SU-DHL-6 (cell line): Measurements from ENCODE around the gene LRRC28.

Experiments used
- H2AFZ ChIP-seq: fragments of 200-600 bp; sonication (generic); 2 replicates; pipeline ENCODE4 v1.6.1; 2014; ENCODE audit warnings: low read depth, mild to moderate bottlenecking, moderate library complexity, mixed read lengths, antibody characterized with exemption, low read length; ENCODE audit not compliant: severe bottlenecking
- H3F3A ChIP-seq: fragments of 200-600 bp; shearing (Covaris generic); 2 replicates; pipeline ENCODE4 v1.6.0; 2016; ENCODE audit warnings: antibody characterized with exemption, mild to moderate bottlenecking; ENCODE audit not compliant: insufficient read depth
- H3K27ac ChIP-seq: fragments of 200-600 bp; sonication (generic); 2 replicates; pipeline ENCODE4 v1.5.1; 2016; ENCODE audit warnings: low read depth, mild to moderate bottlenecking, low read length, moderate library complexity, mixed read lengths
- H3K27me3 ChIP-seq: fragments of 200-600 bp; sonication (generic), shearing (Covaris generic); 2 replicates; pipeline ENCODE4 v1.6.0; 2014; ENCODE audit warnings: mild to moderate bottlenecking, low read length
- H3K36me3 ChIP-seq: fragments of 200-600 bp; sonication (generic); 2 replicates; pipeline ENCODE4 v1.6.1; 2014; ENCODE audit warnings: mild to moderate bottlenecking, low read length, mixed read lengths
- H3K4me2 ChIP-seq: fragments of 300-600, 200-600 bp; shearing (Covaris generic), sonication (generic); 2 replicates; pipeline ENCODE4 v1.6.0; 2014; ENCODE audit warnings: low read length, low read depth, mild to moderate bottlenecking; ENCODE audit not compliant: poor library complexity, severe bottlenecking
- H3K4me3 ChIP-seq: fragments of 200-600 bp; sonication (generic); 2 replicates; pipeline ENCODE4 v1.5.1; 2014; ENCODE audit warnings: antibody characterized with exemption, low read length, mild to moderate bottlenecking, mixed read lengths; ENCODE audit not compliant: insufficient read depth, poor library complexity, severe bottlenecking
- H3K79me2 ChIP-seq: fragments of 200-600 bp; sonication (generic); 2 replicates; pipeline ENCODE4 v1.6.1; 2014; ENCODE audit warnings: mild to moderate bottlenecking, low read length, moderate library complexity; ENCODE audit not compliant: insufficient read depth
- H3K9ac ChIP-seq: fragments of 200-600 bp; sonication (generic); 2 replicates; pipeline ENCODE4 v1.7.0; 2014; ENCODE audit warnings: mild to moderate bottlenecking, low read length
- H3K9me2 ChIP-seq: fragments of 200-600 bp; sonication (generic); replicated peaks from 2 replicates; pipeline ENCODE4 v1.6.1; 2014; ENCODE audit warnings: low read length; ENCODE audit not compliant: insufficient read depth
- H3K9me3 ChIP-seq: fragments of 200-600 bp; sonication (generic); 2 replicates; pipeline ENCODE4 v1.6.1; 2014; ENCODE audit warnings: low read length, mixed read lengths; ENCODE audit not compliant: insufficient read depth
- H4K20me1 ChIP-seq: fragments of 200-600 bp; sonication (generic); 2 replicates; pipeline ENCODE4 v1.6.1; 2014; ENCODE audit warnings: low read depth, mild to moderate bottlenecking, antibody characterized with exemption, low read length, moderate library complexity, mixed read lengths
- EZH2phosphoT487 ChIP-seq: fragments of 200-600 bp; sonication (generic), shearing (Covaris generic); conservative IDR thresholded peaks from 2 replicates; pipeline ENCODE4 v1.6.1; 2018; ENCODE audit warnings: mild to moderate bottlenecking, antibody characterized with exemption, low read length, moderate library complexity, mixed read lengths
- TF ChIP-seq, protein P1 (sequence below): fragments of 200-600 bp; sonication (generic); IDR thresholded peaks from one replicate; pipeline ENCODE4 v1.5.1; 2017; ENCODE audit warnings: antibody characterized with exemption, mild to moderate bottlenecking, low read length, moderate library complexity; ENCODE audit not compliant: insufficient read depth, poor library complexity, severe bottlenecking

LRRC28 gene

DNA sequence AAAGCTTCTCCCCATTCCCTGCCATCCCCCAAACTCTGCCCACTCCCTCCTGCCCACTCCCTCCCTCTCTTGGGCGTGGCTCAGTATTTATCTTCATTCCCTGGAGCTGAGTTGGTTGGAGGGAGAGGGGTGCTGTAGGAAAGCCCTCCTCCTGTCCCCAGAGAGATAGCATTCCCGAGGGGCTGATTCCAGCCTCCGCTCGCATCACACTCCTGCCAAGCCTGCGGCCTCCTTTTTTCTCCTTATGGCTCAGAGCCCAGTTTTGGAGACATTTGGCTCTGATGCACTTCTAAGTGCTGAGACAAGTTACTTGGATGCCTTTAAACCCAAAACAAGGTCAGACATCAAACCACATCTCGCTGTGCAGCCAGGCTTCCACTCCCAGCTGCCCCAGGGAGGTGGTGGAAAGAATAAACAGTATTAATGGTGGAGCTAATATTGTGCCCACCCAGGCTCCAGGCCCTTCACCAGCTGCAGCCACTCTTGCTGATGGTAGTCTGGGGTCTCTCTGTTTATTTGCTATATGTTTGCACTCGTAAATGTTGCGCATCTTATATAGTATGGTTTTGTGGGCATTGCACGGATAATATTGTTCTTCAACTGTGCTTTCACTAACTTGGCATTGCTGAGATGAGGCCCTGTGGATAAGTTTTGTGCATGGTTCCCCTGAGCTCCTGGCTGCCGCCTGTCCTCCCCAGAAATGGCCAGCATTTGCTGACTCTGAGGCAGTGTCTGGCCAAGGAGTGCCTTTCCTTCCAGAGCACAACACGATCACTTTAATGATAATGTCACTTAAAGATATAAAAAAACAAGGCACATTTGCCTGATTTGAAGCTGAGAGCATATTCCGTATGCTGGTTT lies 157.2 kb downstream of the LRRC28 start:
- Histone ChIP-seq H3K9ac (no peak overlapping the region), H2AFZ (no peak overlapping the region), H3K4me3 (no peak overlapping the region), H3K27me3 (no peaks in the 10 kb centered on the region), H3K27ac (no peak overlapping the region), H3K9me2 (no peaks in the 10 kb centered on the region), H3K79me2 (no peaks in the 10 kb centered on the region), H3K4me2 (no peak overlapping the region), H3F3A (no peaks in the 10 kb centered on the region), H4K20me1 (no peaks in the 10 kb centered on the region), H3K36me3 (no peaks in the 10 kb centered on the region), H3K9me3 (no peaks in the 10 kb centered on the region)
- TF ChIP-seq, protein P1, sequence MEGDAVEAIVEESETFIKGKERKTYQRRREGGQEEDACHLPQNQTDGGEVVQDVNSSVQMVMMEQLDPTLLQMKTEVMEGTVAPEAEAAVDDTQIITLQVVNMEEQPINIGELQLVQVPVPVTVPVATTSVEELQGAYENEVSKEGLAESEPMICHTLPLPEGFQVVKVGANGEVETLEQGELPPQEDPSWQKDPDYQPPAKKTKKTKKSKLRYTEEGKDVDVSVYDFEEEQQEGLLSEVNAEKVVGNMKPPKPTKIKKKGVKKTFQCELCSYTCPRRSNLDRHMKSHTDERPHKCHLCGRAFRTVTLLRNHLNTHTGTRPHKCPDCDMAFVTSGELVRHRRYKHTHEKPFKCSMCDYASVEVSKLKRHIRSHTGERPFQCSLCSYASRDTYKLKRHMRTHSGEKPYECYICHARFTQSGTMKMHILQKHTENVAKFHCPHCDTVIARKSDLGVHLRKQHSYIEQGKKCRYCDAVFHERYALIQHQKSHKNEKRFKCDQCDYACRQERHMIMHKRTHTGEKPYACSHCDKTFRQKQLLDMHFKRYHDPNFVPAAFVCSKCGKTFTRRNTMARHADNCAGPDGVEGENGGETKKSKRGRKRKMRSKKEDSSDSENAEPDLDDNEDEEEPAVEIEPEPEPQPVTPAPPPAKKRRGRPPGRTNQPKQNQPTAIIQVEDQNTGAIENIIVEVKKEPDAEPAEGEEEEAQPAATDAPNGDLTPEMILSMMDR = no peak
- TF ChIP-seq EZH2phosphoT487 = no peak

DNA sequence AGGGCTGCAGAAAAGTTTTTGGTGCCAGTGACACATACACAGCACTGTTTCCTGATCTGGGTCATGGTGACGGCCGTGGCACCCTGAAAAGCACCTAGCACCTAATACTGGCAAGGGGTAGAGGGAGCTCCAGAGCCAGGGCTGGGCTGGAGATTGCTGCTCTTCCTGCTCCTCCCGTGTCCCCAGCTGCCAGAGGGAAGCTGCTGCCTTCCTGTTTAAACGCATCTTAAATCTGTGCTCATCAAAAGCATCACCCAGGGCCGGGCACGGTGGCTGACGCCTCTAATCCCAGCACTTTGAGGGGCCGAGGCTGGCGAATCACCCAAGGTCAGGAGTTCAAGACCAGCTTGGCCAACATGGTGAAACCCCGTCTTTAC lies 157.8 kb downstream of the LRRC28 start:
- Histone ChIP-seq H3K27ac (no peak overlapping the region), H3K4me2 (no peak overlapping the region)
- TF ChIP-seq, protein P1 = no peak
- no peak for TF ChIP-seq EZH2phosphoT487

DNA sequence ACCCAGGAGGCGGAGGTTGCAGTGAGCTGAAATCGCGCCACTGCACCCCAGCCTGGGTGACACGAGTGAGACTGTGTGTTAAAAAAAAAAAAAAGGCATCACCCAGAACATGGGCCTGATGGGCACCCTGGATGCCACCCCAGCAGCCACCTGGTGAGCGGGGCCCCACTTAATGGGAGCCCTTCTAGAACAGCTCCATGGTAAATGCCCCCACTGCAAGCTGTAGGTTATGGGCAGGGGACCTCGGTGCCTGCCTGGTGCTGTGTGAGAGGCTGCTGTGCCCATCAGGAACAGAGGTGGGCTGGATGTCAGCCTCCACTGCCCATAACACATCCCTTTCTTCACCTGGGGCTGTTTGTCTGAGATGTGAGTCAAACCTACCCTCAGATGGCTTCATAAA lies 158.3 kb downstream of the LRRC28 start:
- H3K27me3 ChIP-seq = no peaks in the 10 kb centered on the region
- no peaks in the 10 kb centered on the region for H4K20me1 ChIP-seq
- TF ChIP-seq, protein P1 = no peak
- TF ChIP-seq EZH2phosphoT487 = no peak

More for the DNA sequence above, 157.8 kb downstream of the LRRC28 start:
- H3K9me2 ChIP-seq = no peaks in the 10 kb centered on the region
- no peak overlapping the region for H3K9ac ChIP-seq
- H3F3A ChIP-seq = no peaks in the 10 kb centered on the region
- H4K20me1 ChIP-seq = no peaks in the 10 kb centered on the region
- H3K79me2 ChIP-seq = no peaks in the 10 kb centered on the region
- H3K9me3 ChIP-seq = no peaks in the 10 kb centered on the region
- no peaks in the 10 kb centered on the region for H3K27me3 ChIP-seq
- no peak overlapping the region for H2AFZ ChIP-seq
- no peaks in the 10 kb centered on the region for H3K36me3 ChIP-seq
- no peak overlapping the region for H3K4me3 ChIP-seq

More for the DNA sequence above, 158.3 kb downstream of the LRRC28 start:
- H3K9me3 ChIP-seq = no peaks in the 10 kb centered on the region
- H2AFZ ChIP-seq = no peak overlapping the region
- H3K4me3 ChIP-seq = no peak overlapping the region
- no peak overlapping the region for H3K9ac ChIP-seq
- no peaks in the 10 kb centered on the region for H3K79me2 ChIP-seq
- H3K9me2 ChIP-seq = no peaks in the 10 kb centered on the region
- no peaks in the 10 kb centered on the region for H3F3A ChIP-seq
- no peaks in the 10 kb centered on the region for H3K36me3 ChIP-seq
- no peak overlapping the region for H3K4me2 ChIP-seq
- H3K27ac ChIP-seq = no peak overlapping the region
